ENCODE results near the gene DDOST. TPM values are rescaled to one million over a fixed set of nuclear protein-coding genes. Genes with fewer than 3 reads are reported as not detected.

DDOST gene
- polyA plus RNA-seq, 3 donors, result 125 to 245 (median 241) TPM

DNA sequence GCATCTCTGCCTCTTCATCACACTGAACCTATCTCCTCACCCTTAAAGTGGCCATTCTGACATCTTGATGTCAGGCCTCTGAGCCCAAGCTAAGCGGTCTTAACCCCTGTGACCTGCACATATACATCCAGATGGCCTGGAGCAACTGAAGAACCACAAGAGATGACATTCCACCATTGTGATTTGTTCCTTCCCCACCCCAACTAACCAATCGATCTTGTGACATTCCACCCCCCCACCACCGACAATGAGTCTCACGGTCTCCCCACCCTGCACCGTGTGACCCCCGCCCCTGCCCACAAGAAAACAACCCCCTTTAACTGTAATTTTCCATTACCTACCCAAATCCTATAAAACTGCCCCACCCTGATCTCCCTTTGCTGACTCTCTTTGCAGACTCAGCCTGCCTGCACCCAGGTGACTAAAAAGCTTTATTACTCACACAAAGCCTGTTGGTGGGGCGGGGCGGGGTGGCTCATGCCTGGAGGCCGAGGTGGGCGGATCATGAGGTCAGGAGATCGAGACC is 48.9 kb downstream of the DDOST start:
- Histone ChIP-seq H3K4me3 (replicated peaks in 1 of 3; ENCODE audit: low read depth in 2 of 3, low read length in 3 of 3) (no peak overlapping the region), H3K79me2 (ENCODE audit: insufficient read depth, low read length) (peaks cover 37% of the 10 kb centered on the region), H3K4me1 (ENCODE audit: control insufficient read depth in 1 of 2, insufficient read depth in 2 of 2, low read length in 2 of 2) (no peaks in the 10 kb centered on the region), H3K27me3 (ENCODE audit: control insufficient read depth in 2 of 2, insufficient read depth in 2 of 2, low read length in 2 of 2) (no peaks in the 10 kb centered on the region), H3K4me2 (replicated peaks; ENCODE audit: extremely low read depth, low read length, poor library complexity, severe bottlenecking) (no peak overlapping the region), H2AFZ (ENCODE audit: insufficient read depth, low read depth, low read length, poor library complexity, severe bottlenecking) (no peak overlapping the region), H3K27ac (ENCODE audit: low read depth in 1 of 2, low read length in 2 of 2) (no peak overlapping the region), H3K9me3 (replicated peaks in 1 of 2; ENCODE audit: control insufficient read depth in 1 of 2, insufficient read depth in 1 of 2, low read length in 2 of 2) (no peaks in the 10 kb centered on the region), H3K9ac (ENCODE audit: insufficient read depth, low read length, poor library complexity, severe bottlenecking) (no peak overlapping the region), H3K36me3 (replicated peaks in 1 of 2; ENCODE audit: control insufficient read depth in 1 of 2, insufficient read depth in 2 of 2, low read length in 2 of 2) (peaks cover 73 to 96% of the 10 kb centered on the region in 2 donors), H4K20me1 (ENCODE audit: insufficient read depth, low read length) (peaks cover 77% of the 10 kb centered on the region)
- TF ChIP-seq, protein P1, sequence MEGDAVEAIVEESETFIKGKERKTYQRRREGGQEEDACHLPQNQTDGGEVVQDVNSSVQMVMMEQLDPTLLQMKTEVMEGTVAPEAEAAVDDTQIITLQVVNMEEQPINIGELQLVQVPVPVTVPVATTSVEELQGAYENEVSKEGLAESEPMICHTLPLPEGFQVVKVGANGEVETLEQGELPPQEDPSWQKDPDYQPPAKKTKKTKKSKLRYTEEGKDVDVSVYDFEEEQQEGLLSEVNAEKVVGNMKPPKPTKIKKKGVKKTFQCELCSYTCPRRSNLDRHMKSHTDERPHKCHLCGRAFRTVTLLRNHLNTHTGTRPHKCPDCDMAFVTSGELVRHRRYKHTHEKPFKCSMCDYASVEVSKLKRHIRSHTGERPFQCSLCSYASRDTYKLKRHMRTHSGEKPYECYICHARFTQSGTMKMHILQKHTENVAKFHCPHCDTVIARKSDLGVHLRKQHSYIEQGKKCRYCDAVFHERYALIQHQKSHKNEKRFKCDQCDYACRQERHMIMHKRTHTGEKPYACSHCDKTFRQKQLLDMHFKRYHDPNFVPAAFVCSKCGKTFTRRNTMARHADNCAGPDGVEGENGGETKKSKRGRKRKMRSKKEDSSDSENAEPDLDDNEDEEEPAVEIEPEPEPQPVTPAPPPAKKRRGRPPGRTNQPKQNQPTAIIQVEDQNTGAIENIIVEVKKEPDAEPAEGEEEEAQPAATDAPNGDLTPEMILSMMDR (IDR thresholded peaks at IDR 0.05), result no peak
- intact Hi-C loops (cut with micrococcal nuclease), result no loop called here
- H3K36me3 Mint-ChIP-seq, result peaks cover 73 to 90% of the 10 kb centered on the region in 2 donors
- H3K9me3 Mint-ChIP-seq, result no peaks in the 10 kb centered on the region
- H3K4me1 Mint-ChIP-seq, result peaks cover under 1% of the 10 kb centered on the region
- H3K4me3 Mint-ChIP-seq, result no peak overlapping the region
- peaks cover 0 to 2% (median 2%) of the 10 kb centered on the region in 3 donors for H3K27me3 Mint-ChIP-seq (ENCODE audit: low read depth in 3 of 3)
- DNase-seq, result no peak
- H3K27ac Mint-ChIP-seq, result peak overlapping the region in 2 of 7 donors; percentile 15 to 30
- WGBS (ENCODE audit: insufficient coverage), result 98% methylated on average over 6 of the region's 11 CpGs

DNA sequence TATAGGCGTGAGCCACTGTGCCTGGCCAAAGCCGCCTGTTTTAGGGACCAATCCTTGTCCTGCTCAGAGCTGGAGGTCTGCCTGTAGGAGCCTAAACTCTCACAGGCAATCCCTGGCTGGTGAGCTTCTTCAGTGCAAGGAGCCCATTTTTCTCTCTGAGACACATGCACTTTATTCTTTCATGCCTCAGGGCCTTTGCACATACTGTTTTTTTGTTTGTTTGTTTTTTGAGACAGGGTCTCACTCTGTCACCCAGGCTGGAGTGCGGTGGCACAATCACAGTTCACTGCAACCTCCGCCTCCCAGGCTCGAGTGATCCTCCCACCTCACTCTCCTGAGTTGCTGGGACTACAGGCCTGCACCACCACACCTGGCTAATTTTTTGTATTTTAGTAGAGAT is 49.5 kb downstream of the DDOST start:
- Histone ChIP-seq H3K9ac (ENCODE audit: insufficient read depth, low read length, poor library complexity, severe bottlenecking) (no peak overlapping the region), H3K79me2 (ENCODE audit: insufficient read depth, low read length) (peaks cover 38% of the 10 kb centered on the region), H3K4me1 (ENCODE audit: control insufficient read depth in 1 of 2, insufficient read depth in 2 of 2, low read length in 2 of 2) (no peaks in the 10 kb centered on the region), H4K20me1 (ENCODE audit: insufficient read depth, low read length) (peaks cover 73% of the 10 kb centered on the region), H3K36me3 (replicated peaks in 1 of 2; ENCODE audit: control insufficient read depth in 1 of 2, insufficient read depth in 2 of 2, low read length in 2 of 2) (peaks cover 73 to 96% of the 10 kb centered on the region in 2 donors), H3K9me3 (replicated peaks in 1 of 2; ENCODE audit: control insufficient read depth in 1 of 2, insufficient read depth in 1 of 2, low read length in 2 of 2) (no peaks in the 10 kb centered on the region), H3K27ac (ENCODE audit: low read depth in 1 of 2, low read length in 2 of 2) (no peak overlapping the region), H3K4me2 (replicated peaks; ENCODE audit: extremely low read depth, low read length, poor library complexity, severe bottlenecking) (no peak overlapping the region), H3K27me3 (ENCODE audit: control insufficient read depth in 2 of 2, insufficient read depth in 2 of 2, low read length in 2 of 2) (no peaks in the 10 kb centered on the region), H3K4me3 (replicated peaks in 1 of 3; ENCODE audit: low read depth in 2 of 3, low read length in 3 of 3) (no peak overlapping the region), H2AFZ (ENCODE audit: insufficient read depth, low read depth, low read length, poor library complexity, severe bottlenecking) (no peak overlapping the region)
- intact Hi-C loops (cut with micrococcal nuclease), result no loop called here
- Mint-ChIP-seq H3K36me3 (peaks cover 69 to 90% of the 10 kb centered on the region in 2 donors), H3K4me3 (no peak overlapping the region), H3K9me3 (no peaks in the 10 kb centered on the region), H3K27me3 (ENCODE audit: low read depth in 3 of 3) (peaks cover 0 to 2% (median 2%) of the 10 kb centered on the region in 3 donors), H3K4me1 (peaks cover 2% of the 10 kb centered on the region), H3K27ac (no peak overlapping the region)
- WGBS (ENCODE audit: insufficient coverage), result 95% methylated on average over 2 of the region's 5 CpGs
- TF ChIP-seq, protein P1 (IDR thresholded peaks at IDR 0.05), result no peak
- DNase-seq, result no peak

All from CD14-positive monocyte (primary cell).